ENCODE results near the gene TSC22D3.

DNA sequence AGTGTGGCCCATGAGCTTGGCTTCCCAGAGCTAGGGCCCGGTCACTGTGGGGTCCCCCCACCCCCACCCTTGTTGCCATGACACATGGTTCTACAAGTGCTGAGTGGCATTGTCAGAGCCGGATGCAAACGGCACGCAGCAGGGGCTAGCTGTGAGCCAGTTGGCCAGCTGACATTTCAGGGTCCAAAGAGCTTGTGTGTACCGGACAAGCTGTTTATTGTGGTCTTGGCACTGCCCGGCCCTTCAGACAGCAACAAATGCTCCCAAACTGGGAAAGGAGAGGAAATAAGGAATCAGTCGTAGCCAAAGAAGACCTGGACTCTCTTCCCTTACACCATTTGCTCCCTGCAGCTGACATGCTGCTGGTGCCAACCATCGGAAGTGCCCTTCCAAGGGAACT, 36.8 kb downstream of the TSC22D3 start:
- TF ChIP-seq, protein P1, sequence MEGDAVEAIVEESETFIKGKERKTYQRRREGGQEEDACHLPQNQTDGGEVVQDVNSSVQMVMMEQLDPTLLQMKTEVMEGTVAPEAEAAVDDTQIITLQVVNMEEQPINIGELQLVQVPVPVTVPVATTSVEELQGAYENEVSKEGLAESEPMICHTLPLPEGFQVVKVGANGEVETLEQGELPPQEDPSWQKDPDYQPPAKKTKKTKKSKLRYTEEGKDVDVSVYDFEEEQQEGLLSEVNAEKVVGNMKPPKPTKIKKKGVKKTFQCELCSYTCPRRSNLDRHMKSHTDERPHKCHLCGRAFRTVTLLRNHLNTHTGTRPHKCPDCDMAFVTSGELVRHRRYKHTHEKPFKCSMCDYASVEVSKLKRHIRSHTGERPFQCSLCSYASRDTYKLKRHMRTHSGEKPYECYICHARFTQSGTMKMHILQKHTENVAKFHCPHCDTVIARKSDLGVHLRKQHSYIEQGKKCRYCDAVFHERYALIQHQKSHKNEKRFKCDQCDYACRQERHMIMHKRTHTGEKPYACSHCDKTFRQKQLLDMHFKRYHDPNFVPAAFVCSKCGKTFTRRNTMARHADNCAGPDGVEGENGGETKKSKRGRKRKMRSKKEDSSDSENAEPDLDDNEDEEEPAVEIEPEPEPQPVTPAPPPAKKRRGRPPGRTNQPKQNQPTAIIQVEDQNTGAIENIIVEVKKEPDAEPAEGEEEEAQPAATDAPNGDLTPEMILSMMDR (IDR thresholded peaks at IDR 0.05) = no peak
- no peak for TF ChIP-seq ZFX (IDR thresholded peaks at IDR 0.05; ENCODE audit: borderline replicate concordance)
